GM12878 (cell line): Measurements from ENCODE around the gene KDM4C. TPM values are rescaled to one million over a fixed set of nuclear protein-coding genes. Genes with fewer than 3 reads are reported as not detected.

Experiments used
- ATAC-seq: fragments of 200-7000 bp; cut with Tn5 transposase; 3 replicates; pipeline ENCODE4 v1.9.1; 2020; ENCODE audit warnings: mild to moderate bottlenecking, moderate library complexity
- BruUV-seq: library from RNA; stranded (reverse); fragments of 400-500 nt; replicated peaks from 2 replicates; lab custom pipeline; 2021; lab: Mats Ljungman, UMichigan
- CTCF ChIA-PET: fragments of 300-600 bp; sonication (Branson Sonifier 250); formaldehyde crosslinking; extraction: SDS; loops from one replicate; lab custom pipeline; 2021; ENCODE audit warnings: inconsistent platforms; lab: Yijun Ruan, JAX
- POLR2A ChIA-PET: fragments of 350-600 bp; formaldehyde crosslinking; extraction: SDS; loops from one replicate; lab custom pipeline; 2021; ENCODE audit warnings: inconsistent platforms; lab: Charles Lee
- RAD21 ChIA-PET: fragments of 300-600 bp; sonication (Branson Sonifier 250); formaldehyde crosslinking; loops from one replicate; lab custom pipeline; 2023; ENCODE audit warnings: antibody characterized with exemption; ENCODE audit not compliant: unreplicated experiment; lab: Charles Lee
- SMC1A ChIA-PET: fragments of 300-600 bp; sonication (Branson Sonifier 250); formaldehyde crosslinking; loops from one replicate; lab custom pipeline; 2023; ENCODE audit not compliant: unreplicated experiment, uncharacterized antibody; lab: Charles Lee
- DNase-seq: peaks from one replicate; pipeline ENCODE4 v3.0.0-alpha.2; 2011; ENCODE audit warnings: low read depth, low spot score
- FAIRE-seq: peaks from 3 replicates; lab custom pipeline; 2011; peaks lifted over from hg19 to GRCh38; lab: Jason Lieb, UNC
- H2AFZ ChIP-seq: 2 replicates; pipeline ENCODE4 v1.6.0; 2011; ENCODE audit warnings: low read depth, low read length, control low read depth; ENCODE audit not compliant: control insufficient read depth
- H3K27ac ChIP-seq: 2 replicates; pipeline ENCODE4 v1.5.1; 2011; ENCODE audit warnings: control low read depth; ENCODE audit not compliant: control insufficient read depth, insufficient read depth
- H3K27me3 ChIP-seq, 2 experiments: replicated peaks in 1 of 2; 2 replicates each; pipeline versions ENCODE4 v1.6.0 to v1.6.1; 2011; ENCODE audit warnings: low read length in 1 of 2; ENCODE audit not compliant: control insufficient read depth in 2 of 2, insufficient read depth in 2 of 2
- H3K36me3 ChIP-seq, 2 experiments: 2 replicates each; pipeline ENCODE4 v1.5.1; 2011; ENCODE audit warnings: low read length in 1 of 2; ENCODE audit not compliant: control insufficient read depth in 2 of 2, insufficient read depth in 2 of 2
- H3K4me1 ChIP-seq: 2 replicates; pipeline ENCODE4 v1.6.1; 2011; ENCODE audit warnings: mild to moderate bottlenecking, low read length, moderate library complexity, mixed read lengths; ENCODE audit not compliant: control insufficient read depth, insufficient read depth
- H3K4me2 ChIP-seq: 2 replicates; pipeline ENCODE4 v1.6.0; 2011; ENCODE audit warnings: control low read depth; ENCODE audit not compliant: control insufficient read depth, insufficient read depth
- H3K4me3 ChIP-seq: fragments of 200-600 bp; sonication (generic); 2 replicates; pipeline ENCODE4 v1.5.1; 2016
- H3K79me2 ChIP-seq: 2 replicates; pipeline ENCODE4 v1.6.0; 2011; ENCODE audit warnings: low read length; ENCODE audit not compliant: control insufficient read depth, insufficient read depth
- H3K9ac ChIP-seq: 2 replicates; pipeline ENCODE4 v1.8.0; 2011; ENCODE audit warnings: low read length, control low read depth, mixed read lengths; ENCODE audit not compliant: control insufficient read depth, insufficient read depth
- H3K9me3 ChIP-seq: replicated peaks from 3 replicates; pipeline ENCODE4 v1.5.1; 2011; ENCODE audit warnings: mild to moderate bottlenecking, low read length; ENCODE audit not compliant: control insufficient read depth, insufficient read depth
- H4K20me1 ChIP-seq: 2 replicates; pipeline ENCODE4 v1.6.0; 2011; ENCODE audit not compliant: control insufficient read depth, insufficient read depth
- ASH2L ChIP-seq: fragments of 300-600, 200-600 bp; sonication (generic); IDR thresholded peaks from 2 replicates; pipeline ENCODE4 v1.6.1; 2017; ENCODE audit warnings: low read depth, mild to moderate bottlenecking, borderline replicate concordance
- BMI1 ChIP-seq: fragments of 450-650 bp; IDR thresholded peaks from 2 replicates; pipeline ENCODE4 v1.6.1; 2016; ENCODE audit warnings: mild to moderate bottlenecking, moderate library complexity, borderline replicate concordance
- CEBPZ ChIP-seq: fragments of 150-350 bp; IDR thresholded peaks from 2 replicates; pipeline ENCODE4 v1.6.1; 2016; ENCODE audit warnings: low read depth, low read length
- CHD4 ChIP-seq: fragments of 200-600 bp; sonication (generic); IDR thresholded peaks from 2 replicates; pipeline ENCODE4 v1.6.1; 2016; ENCODE audit warnings: mild to moderate bottlenecking
- CREM ChIP-seq: IDR thresholded peaks from 2 replicates; pipeline ENCODE4 v1.6.1; 2014; ENCODE audit warnings: antibody characterized with exemption, low read depth
- E2F4 ChIP-seq: IDR thresholded peaks from 2 replicates; pipeline ENCODE4 v1.6.1; 2012; ENCODE audit warnings: low read depth, low read length, improper control_type of control experiment
- ETV6 ChIP-seq, 2 experiments: fragments of 450-650 bp in 1 of 2; IDR thresholded peaks in 1 of 2; conservative IDR thresholded peaks in 1 of 2; 2 replicates each; pipeline ENCODE4 v1.6.1; 2014; ENCODE audit warnings: antibody characterized with exemption in 1 of 2, borderline replicate concordance in 1 of 2, low read depth in 1 of 2, mild to moderate bottlenecking in 1 of 2, moderate library complexity in 1 of 2
- HSF1 ChIP-seq: fragments of 150-350 bp; IDR thresholded peaks from 2 replicates; pipeline ENCODE4 v1.6.1; 2014; ENCODE audit warnings: mild to moderate bottlenecking, low read depth, low read length
- IKZF2 ChIP-seq, 2 experiments: fragments of 450-650 bp; IDR thresholded peaks; 2 replicates each; pipeline ENCODE4 v1.6.1; 2017; ENCODE audit warnings: mild to moderate bottlenecking in 2 of 2, moderate library complexity in 2 of 2
- IRF5 ChIP-seq: fragments of 450-650 bp; IDR thresholded peaks from 2 replicates; pipeline ENCODE4 v1.6.1; 2017; ENCODE audit warnings: borderline replicate concordance
- JUNB ChIP-seq: IDR thresholded peaks from 2 replicates; pipeline ENCODE4 v1.6.1; 2016; ENCODE audit warnings: antibody characterized with exemption, mild to moderate bottlenecking
- JUND ChIP-seq: IDR thresholded peaks from 2 replicates; pipeline ENCODE4 v1.6.1; 2012; ENCODE audit warnings: low read depth, mild to moderate bottlenecking, low read length, improper control_type of control experiment, moderate library complexity
- LARP7 ChIP-seq: fragments of 450-650 bp; IDR thresholded peaks from 2 replicates; pipeline ENCODE4 v1.6.1; 2017; ENCODE audit warnings: mild to moderate bottlenecking
- MTA2 ChIP-seq: fragments of 450-650 bp; IDR thresholded peaks from 2 replicates; pipeline ENCODE4 v1.6.1; 2016; ENCODE audit warnings: low read depth, mild to moderate bottlenecking, moderate library complexity
- POU2F2 ChIP-seq: IDR thresholded peaks from 3 replicates; pipeline ENCODE4 v1.6.1; 2011; ENCODE audit warnings: low read depth, mild to moderate bottlenecking, low read length, borderline replicate concordance
- RAD21 ChIP-seq: IDR thresholded peaks from 2 replicates; pipeline ENCODE4 v1.6.1; 2011; ENCODE audit warnings: mild to moderate bottlenecking, low read depth, low read length, moderate library complexity; ENCODE audit not compliant: insufficient read depth
- RB1 ChIP-seq: fragments of 450-650 bp; formaldehyde crosslinking; IDR thresholded peaks from 2 replicates; pipeline ENCODE4 v1.6.1; 2017; ENCODE audit warnings: mild to moderate bottlenecking, borderline replicate concordance
- YBX1 ChIP-seq: fragments of 450-650 bp; IDR thresholded peaks from 2 replicates; pipeline ENCODE4 v1.6.1; 2016; ENCODE audit warnings: antibody characterized with exemption
- WGBS: methylation state at CpG from one replicate; pipeline ENCODE4 v1.1.6; 2016; ENCODE audit warnings: low lambda C conversion rate; ENCODE audit not compliant: insufficient replicate concordance, insufficient coverage; ENCODE audit errors: missing lambda C conversion rate; 5-methylcytosine and 5-hydroxymethylcytosine counted together
- in situ Hi-C: fragments of 300-500 bp; cut with MboI; formaldehyde crosslinking; loops from 9 replicates; pipeline ENCODE4 v1.14.3; 2018; ENCODE audit warnings: mixed read lengths
- intact Hi-C: fragments of 100-400 bp; cut with micrococcal nuclease; formaldehyde crosslinking; loops from one replicate; pipeline ENCODE4 v1.14.2; 2022; ENCODE audit not compliant: unreplicated experiment
- polyA plus RNA-seq, 11 experiments: library from polyadenylated mRNA; depleted of rRNA in 4 of 11; unstranded in 6 of 11; stranded (reverse) in 5 of 11; fragments of >200 nt; fragmentation: Nextera tagmentation in 4 of 11; fragmentation: Illumina TruSeq in 1 of 11; extraction: Ambion mirVana in 4 of 11; extraction: Trizol in 1 of 11; gene quantifications; 1 replicate in 1 of 11; 2 replicates in 10 of 11; pipeline versions ENCODE4 v1.2.1 to v1.2.3, GENCODE V29; 2011 to 2016; ENCODE audit warnings: inconsistent platforms in 2 of 11, missing spikeins in 2 of 11, low read depth in 1 of 11
- total RNA-seq, 4 experiments: library from RNA; depleted of rRNA in 3 of 4; stranded (reverse); fragments of >200 nt in 3 of 4; fragmentation: Illumina TruSeq in 1 of 4; extraction: Trizol in 1 of 4; gene quantifications; 2 replicates each; pipeline versions ENCODE4 v1.2.1 to v1.2.3, GENCODE V29; 2013 to 2021

KDM4C gene
- total and polyA plus RNA-seq, 10 of the 15 experiments (the other 5 are each of a cell fraction or from before 2014, with no cell fraction given) = 6.8 to 41.2 (median 20.1) TPM

GRCh38 chr9:7006417-7006816 is 248.6 kb downstream of the KDM4C start:
- Histone ChIP-seq H3K27ac (no peak overlapping the region), H3K79me2 (no peaks in the 10 kb centered on the region), H3K9me3 (peaks cover 9% of the 10 kb centered on the region; the same call in 2 of the 3 replicates), H3K4me2 (no peak overlapping the region), H2AFZ (no peak overlapping the region), H3K4me3 (no peak overlapping the region), H3K9ac (no peak overlapping the region), H3K4me1 (peaks cover under 1% of the 10 kb centered on the region; the same call in 1 of the 2 replicates), H3K27me3 (no peaks in the 10 kb centered on the region), H3K36me3 (peaks cover 6 to 14% of the 10 kb centered on the region in 2 experiments), H4K20me1 (no peaks in the 10 kb centered on the region)
- BruUV-seq = no TSS peak
- CTCF ChIA-PET = interaction anchor here (1.1 kb wide), 1 partner anchor 97 kb away, joined by 3 read pairs; no protein-coding TSS in a partner anchor
- RAD21 ChIA-PET = no interaction called here
- in situ Hi-C loops (no loop called here), intact Hi-C loops (no loop called here)
- peak; percentile 22 for ATAC-seq
- 50% methylated on average over 2 of the region's 2 CpGs for WGBS
- POLR2A ChIA-PET = interaction anchor here (0.8 kb wide), 1 partner anchor 22 kb away, joined by 6 read pairs; no protein-coding TSS in a partner anchor
- SMC1A ChIA-PET = interaction anchor here (0.6 to 1.1 kb wide), 3 partner anchors 41 to 228 kb away, joined by 3 read pairs; no protein-coding TSS in a partner anchor
- DNase-seq = no peak
- no peak for FAIRE-seq
- TF ChIP-seq CEBPZ (no peak), POU2F2 (no peak), MTA2 (no peak), E2F4 (no peak), YBX1 (no peak), IKZF2 (IDR thresholded peaks at IDR 0.05) (no peak), RB1 (no peak), JUND (no peak), BMI1 (no peak), ETV6 (conservative IDR thresholded peaks at IDR 0.05 in 1 of 2, IDR thresholded peaks at IDR 0.05 in 1 of 2; ENCODE audit: borderline replicate concordance in 1 of 2, low read depth in 1 of 2) (no peak), IRF5 (no peak), CREM (no peak), CHD4 (no peak), ASH2L (no peak), JUNB (no peak), HSF1 (no peak), LARP7 (no peak), RAD21 (no peak)
